ENCODE measurements around the gene ATP5F1B.

Gene ATP5F1B
- 220 to 316 (median 266) reads per million in 3 donors for total RNA-seq

DNA sequence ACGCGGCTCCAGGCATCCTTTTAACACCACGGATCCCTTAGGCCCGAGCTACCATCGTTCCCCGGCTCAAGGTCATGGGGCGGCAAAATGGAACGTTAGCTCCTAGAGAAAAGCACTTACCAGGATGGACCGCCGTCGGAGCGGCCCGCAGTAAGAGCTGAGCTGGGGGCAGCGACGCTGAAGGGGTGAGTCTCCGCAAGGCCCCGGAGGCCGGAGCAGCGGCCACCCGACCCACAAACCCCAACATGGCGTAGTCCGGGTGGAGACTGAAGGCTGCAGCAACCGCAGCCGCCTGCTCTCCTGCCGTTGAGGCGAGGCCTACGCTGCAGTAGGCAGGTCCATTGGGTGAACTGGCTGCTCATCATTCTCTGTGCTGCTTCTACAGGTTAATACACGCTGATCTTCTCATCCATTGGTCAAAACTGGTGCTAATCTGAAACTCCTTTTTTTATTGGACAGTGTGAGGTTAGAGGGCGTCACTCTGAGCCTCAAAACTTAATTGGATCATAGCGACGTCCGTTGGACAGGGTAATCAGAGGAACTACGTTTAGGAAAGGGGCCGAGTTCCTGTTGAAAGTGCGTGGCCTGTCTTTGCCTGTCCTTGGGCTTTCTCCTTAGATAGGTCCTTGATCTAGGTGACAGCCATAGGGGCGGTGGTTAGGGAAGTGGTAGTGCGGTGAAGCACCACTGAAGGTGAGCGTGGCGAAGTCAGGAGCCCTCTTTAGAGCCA, at the start of gene ATP5F1B:
Gene ATP5F1B, minus strand, starts transcription at position 268 of the 730 bp plus-strand sequence. Its CDS starts 21 bp downstream, at position 247.
- H3K36me3 ChIP-seq (ENCODE audit: control insufficient read depth, insufficient read depth, low read length) = peaks cover 26% of the 10 kb centered on the region
- peak within 1 kb of the TSS; percentile 93 for H3K4me3 ChIP-seq (ENCODE audit: insufficient read depth, low read depth, low read length, poor library complexity, severe bottlenecking)
- peaks cover 9% of the 10 kb centered on the region for H3K4me1 ChIP-seq (ENCODE audit: control insufficient read depth, insufficient read depth, low read length, poor library complexity, severe bottlenecking)
- peak; percentile 80 to 89 (median 88) for DNase-seq
- no peaks in the 10 kb centered on the region for H3K9me3 ChIP-seq (ENCODE audit: control insufficient read depth, low read length)
- H3K27me3 ChIP-seq (replicated peaks; ENCODE audit: control insufficient read depth, insufficient read depth, low read length, poor library complexity, severe bottlenecking) = no peaks in the 10 kb centered on the region
- H3K27ac ChIP-seq (ENCODE audit: insufficient read depth, low read length, poor library complexity, severe bottlenecking) = peak within 1 kb of the TSS; percentile 86

DNA sequence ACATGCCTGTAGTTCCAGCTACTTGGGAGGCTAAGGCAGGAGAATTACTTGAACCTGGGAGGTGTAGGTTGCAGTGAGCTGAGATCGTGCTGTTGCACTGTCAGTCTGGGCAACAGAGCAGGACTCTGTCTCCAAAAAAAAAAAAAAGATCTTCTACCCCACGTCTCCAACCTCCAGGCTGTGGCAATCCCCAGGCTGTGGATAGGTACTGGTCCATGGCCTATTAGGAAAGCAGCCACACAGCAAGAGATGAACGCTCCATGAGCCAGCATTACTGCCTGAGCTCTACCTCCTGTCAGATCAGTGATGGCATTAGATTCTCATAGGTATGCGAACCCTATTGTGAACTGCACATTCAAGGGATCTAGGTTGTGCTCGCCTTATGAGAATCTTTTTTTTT, 48.4 kb upstream of the ATP5F1B start:
- no peak overlapping the region for H3K4me3 ChIP-seq (ENCODE audit: insufficient read depth, low read depth, low read length, poor library complexity, severe bottlenecking)
- no peak overlapping the region for H3K27ac ChIP-seq (ENCODE audit: insufficient read depth, low read length, poor library complexity, severe bottlenecking)
- no peak for DNase-seq
- no peaks in the 10 kb centered on the region for H3K36me3 ChIP-seq (ENCODE audit: control insufficient read depth, insufficient read depth, low read length)
- no peaks in the 10 kb centered on the region for H3K27me3 ChIP-seq (replicated peaks; ENCODE audit: control insufficient read depth, insufficient read depth, low read length, poor library complexity, severe bottlenecking)
- peaks cover 2% of the 10 kb centered on the region for H3K4me1 ChIP-seq (ENCODE audit: control insufficient read depth, insufficient read depth, low read length, poor library complexity, severe bottlenecking)
- no peaks in the 10 kb centered on the region for H3K9me3 ChIP-seq (ENCODE audit: control insufficient read depth, low read length)

DNA sequence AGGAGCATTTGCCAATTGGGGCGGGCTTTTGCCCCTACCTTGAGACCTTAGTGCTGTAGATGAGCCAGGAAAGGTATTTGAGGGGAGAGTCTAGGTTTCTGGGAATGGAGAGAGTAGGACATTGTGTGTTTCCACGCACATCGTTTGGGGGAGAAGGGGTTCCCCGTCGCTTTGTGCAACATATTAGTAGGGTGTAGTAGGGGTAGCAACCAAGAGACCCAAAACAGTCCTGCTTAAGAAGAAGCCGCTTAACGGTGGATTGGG, 43.0 kb upstream of the ATP5F1B start:
- Histone ChIP-seq H3K27me3 (replicated peaks; ENCODE audit: control insufficient read depth, insufficient read depth, low read length, poor library complexity, severe bottlenecking) (no peaks in the 10 kb centered on the region), H3K9me3 (ENCODE audit: control insufficient read depth, low read length) (no peaks in the 10 kb centered on the region), H3K27ac (ENCODE audit: insufficient read depth, low read length, poor library complexity, severe bottlenecking) (peak overlapping the region; percentile 99), H3K4me1 (ENCODE audit: control insufficient read depth, insufficient read depth, low read length, poor library complexity, severe bottlenecking) (peaks cover 21% of the 10 kb centered on the region), H3K4me3 (ENCODE audit: insufficient read depth, low read depth, low read length, poor library complexity, severe bottlenecking) (peak overlapping the region; percentile 89), H3K36me3 (ENCODE audit: control insufficient read depth, insufficient read depth, low read length) (no peaks in the 10 kb centered on the region)
- no peak for DNase-seq

DNA sequence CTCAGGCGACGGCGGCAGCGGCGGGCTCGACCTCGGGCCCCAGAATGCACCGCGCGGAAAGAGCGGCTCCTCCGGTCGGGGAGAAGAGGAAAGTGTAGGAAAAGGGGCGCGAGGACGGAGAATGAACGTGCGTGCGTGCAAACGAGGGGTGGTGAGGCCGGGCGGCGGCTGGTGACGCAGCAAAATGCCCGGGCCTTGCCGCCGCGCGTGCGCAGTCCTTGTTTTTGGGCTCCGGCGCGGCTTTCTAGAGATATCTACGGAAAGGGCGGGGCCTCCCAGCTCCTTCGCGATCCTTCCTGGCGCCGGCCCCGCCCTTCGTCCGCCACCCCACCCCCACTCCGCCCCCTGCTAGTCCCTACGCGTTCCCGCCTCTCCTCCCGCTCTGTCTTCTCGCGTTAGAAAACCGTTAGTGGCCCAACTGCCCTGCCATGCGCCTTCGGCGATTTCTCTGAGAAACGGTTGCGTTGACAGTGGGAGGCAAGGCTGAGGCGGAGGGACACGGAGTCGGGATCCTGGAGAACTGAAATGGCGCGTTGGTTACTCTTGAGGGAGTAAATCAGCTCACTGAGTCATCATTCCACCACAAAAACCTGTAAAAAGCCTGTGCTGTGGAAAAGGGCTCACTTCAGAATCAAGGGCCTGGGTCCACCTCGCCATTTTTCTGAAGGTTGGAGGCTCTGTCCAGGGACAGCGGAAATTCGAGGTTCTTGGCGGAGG, 42.5 kb upstream of the ATP5F1B start, which contains the start of gene PTGES3:
Gene PTGES3, minus strand, starts transcription at position 156 of the 717 bp plus-strand sequence. CDS start 285 bp downstream, outside the sequence.
- DNase-seq = peak; percentile 95 to 96 (median 95)
- Histone ChIP-seq H3K4me3 (ENCODE audit: insufficient read depth, low read depth, low read length, poor library complexity, severe bottlenecking) (peak within 1 kb of the TSS; percentile 89), H3K27me3 (replicated peaks; ENCODE audit: control insufficient read depth, insufficient read depth, low read length, poor library complexity, severe bottlenecking) (no peaks in the 10 kb centered on the region), H3K9me3 (ENCODE audit: control insufficient read depth, low read length) (no peaks in the 10 kb centered on the region), H3K36me3 (ENCODE audit: control insufficient read depth, insufficient read depth, low read length) (no peaks in the 10 kb centered on the region), H3K27ac (ENCODE audit: insufficient read depth, low read length, poor library complexity, severe bottlenecking) (peak within 1 kb of the TSS; percentile 99), H3K4me1 (ENCODE audit: control insufficient read depth, insufficient read depth, low read length, poor library complexity, severe bottlenecking) (peaks cover 21% of the 10 kb centered on the region)

DNA sequence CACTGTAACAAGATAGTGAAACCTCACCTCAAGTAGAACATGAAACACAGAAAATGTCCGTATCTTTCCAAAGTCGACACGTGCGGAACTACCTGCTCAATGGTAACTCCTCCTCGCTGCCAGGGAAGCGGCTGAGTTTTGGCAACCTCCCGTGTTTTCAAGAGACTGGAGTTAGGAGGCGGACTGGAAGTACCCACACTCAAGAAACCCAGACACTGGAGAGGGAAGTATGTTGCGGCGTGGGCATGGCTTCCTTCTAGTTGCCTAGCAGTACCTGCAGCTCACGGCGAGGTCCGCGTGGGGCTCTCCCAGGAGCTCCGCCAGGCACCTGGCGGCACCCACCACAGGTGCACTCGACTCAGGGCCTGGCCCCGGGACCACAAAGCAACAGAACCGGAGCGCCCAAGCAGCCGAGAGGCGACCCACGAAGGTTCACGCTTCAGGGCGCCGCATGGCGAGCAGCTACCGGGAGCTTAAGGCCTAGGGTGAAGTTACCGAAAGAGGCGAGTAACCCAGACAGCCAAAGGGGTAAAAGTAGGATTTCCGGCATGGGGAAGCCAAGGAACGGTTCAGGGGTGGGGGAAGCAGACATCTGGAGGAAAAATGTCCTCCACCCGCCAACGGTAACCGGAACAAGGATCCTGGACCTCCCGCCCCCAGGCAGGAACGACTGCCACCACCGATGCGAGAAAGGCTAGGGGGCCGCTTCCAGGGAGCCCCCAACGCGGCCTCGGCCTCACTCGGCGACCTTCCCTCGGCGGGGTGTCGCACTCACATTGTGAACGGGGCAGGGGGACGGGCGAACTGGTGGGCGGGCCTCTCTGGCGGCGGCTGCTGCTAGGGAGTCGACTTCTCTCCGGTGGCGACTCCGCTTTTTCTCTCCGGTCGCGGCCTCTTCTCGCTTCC, 41.7 kb upstream of the ATP5F1B start:
- Histone ChIP-seq H3K9me3 (ENCODE audit: control insufficient read depth, low read length) (no peaks in the 10 kb centered on the region), H3K27ac (ENCODE audit: insufficient read depth, low read length, poor library complexity, severe bottlenecking) (peak overlapping the region; percentile 99), H3K27me3 (replicated peaks; ENCODE audit: control insufficient read depth, insufficient read depth, low read length, poor library complexity, severe bottlenecking) (no peaks in the 10 kb centered on the region), H3K4me3 (ENCODE audit: insufficient read depth, low read depth, low read length, poor library complexity, severe bottlenecking) (peak overlapping the region; percentile 89), H3K4me1 (ENCODE audit: control insufficient read depth, insufficient read depth, low read length, poor library complexity, severe bottlenecking) (peaks cover 28% of the 10 kb centered on the region), H3K36me3 (ENCODE audit: control insufficient read depth, insufficient read depth, low read length) (no peaks in the 10 kb centered on the region)
- peak; percentile 50 to 55 (median 50) for DNase-seq

DNA sequence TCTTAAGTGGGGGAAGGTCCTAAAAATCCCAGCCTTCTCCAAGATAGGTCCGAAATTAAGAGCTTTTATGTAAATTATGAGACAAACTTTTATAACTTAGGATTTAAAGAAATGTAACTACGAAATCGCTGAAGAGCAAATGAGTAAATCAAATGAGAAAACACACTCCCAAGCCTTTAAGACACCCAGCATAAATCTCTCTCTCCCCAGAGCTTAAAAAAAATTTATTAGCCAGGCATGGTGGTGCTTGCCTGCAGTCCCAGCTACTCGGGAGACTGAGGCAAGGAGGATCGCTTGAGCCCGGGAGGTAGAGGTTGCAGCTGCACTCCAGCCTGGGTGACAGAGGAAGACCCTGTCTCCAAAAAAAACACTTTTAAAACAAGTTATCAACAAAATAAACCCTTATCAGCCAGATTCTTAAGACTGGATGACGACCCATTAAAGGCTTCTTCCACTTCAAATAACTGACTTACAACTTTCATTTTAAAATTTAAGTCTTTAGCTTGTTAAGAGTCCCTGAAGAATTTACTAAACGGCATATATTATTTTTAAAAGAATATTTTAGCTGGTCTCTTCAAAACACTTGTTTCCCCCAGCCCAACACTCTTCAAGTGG, 39.1 kb upstream of the ATP5F1B start:
- peak overlapping the region; percentile 31 for H3K4me3 ChIP-seq (ENCODE audit: insufficient read depth, low read depth, low read length, poor library complexity, severe bottlenecking)
- H3K4me1 ChIP-seq (ENCODE audit: control insufficient read depth, insufficient read depth, low read length, poor library complexity, severe bottlenecking) = peaks cover 39% of the 10 kb centered on the region
- peak overlapping the region; percentile 99 for H3K27ac ChIP-seq (ENCODE audit: insufficient read depth, low read length, poor library complexity, severe bottlenecking)
- no peak for DNase-seq
- no peaks in the 10 kb centered on the region for H3K9me3 ChIP-seq (ENCODE audit: control insufficient read depth, low read length)
- H3K36me3 ChIP-seq (ENCODE audit: control insufficient read depth, insufficient read depth, low read length) = no peaks in the 10 kb centered on the region
- H3K27me3 ChIP-seq (replicated peaks; ENCODE audit: control insufficient read depth, insufficient read depth, low read length, poor library complexity, severe bottlenecking) = no peaks in the 10 kb centered on the region

DNA sequence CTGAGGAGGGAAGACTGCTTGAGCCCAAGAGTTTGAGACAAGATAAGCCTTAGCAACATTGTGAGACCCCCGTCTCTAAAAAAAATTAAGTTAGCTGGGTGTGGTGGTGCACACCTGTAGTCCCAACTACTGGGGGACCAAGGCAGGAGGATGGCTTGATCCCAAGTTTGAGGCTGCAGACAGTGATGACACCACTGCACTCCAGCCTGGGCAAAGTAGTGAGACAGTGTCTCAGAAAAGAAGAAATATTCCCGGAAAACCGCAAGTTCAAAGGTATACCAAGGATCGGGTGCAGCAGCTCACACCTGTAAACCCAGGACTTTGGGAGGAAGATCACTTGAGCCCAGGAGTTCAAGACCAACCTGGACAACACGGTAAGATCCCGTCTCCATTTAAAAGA, 36.5 kb upstream of the ATP5F1B start:
- no peak for DNase-seq
- H3K4me1 ChIP-seq (ENCODE audit: control insufficient read depth, insufficient read depth, low read length, poor library complexity, severe bottlenecking) = peaks cover 44% of the 10 kb centered on the region
- peak overlapping the region; percentile 28 for H3K27ac ChIP-seq (ENCODE audit: insufficient read depth, low read length, poor library complexity, severe bottlenecking)
- H3K9me3 ChIP-seq (ENCODE audit: control insufficient read depth, low read length) = no peaks in the 10 kb centered on the region
- no peaks in the 10 kb centered on the region for H3K36me3 ChIP-seq (ENCODE audit: control insufficient read depth, insufficient read depth, low read length)
- no peak overlapping the region for H3K4me3 ChIP-seq (ENCODE audit: insufficient read depth, low read depth, low read length, poor library complexity, severe bottlenecking)
- H3K27me3 ChIP-seq (replicated peaks; ENCODE audit: control insufficient read depth, insufficient read depth, low read length, poor library complexity, severe bottlenecking) = no peaks in the 10 kb centered on the region

DNA sequence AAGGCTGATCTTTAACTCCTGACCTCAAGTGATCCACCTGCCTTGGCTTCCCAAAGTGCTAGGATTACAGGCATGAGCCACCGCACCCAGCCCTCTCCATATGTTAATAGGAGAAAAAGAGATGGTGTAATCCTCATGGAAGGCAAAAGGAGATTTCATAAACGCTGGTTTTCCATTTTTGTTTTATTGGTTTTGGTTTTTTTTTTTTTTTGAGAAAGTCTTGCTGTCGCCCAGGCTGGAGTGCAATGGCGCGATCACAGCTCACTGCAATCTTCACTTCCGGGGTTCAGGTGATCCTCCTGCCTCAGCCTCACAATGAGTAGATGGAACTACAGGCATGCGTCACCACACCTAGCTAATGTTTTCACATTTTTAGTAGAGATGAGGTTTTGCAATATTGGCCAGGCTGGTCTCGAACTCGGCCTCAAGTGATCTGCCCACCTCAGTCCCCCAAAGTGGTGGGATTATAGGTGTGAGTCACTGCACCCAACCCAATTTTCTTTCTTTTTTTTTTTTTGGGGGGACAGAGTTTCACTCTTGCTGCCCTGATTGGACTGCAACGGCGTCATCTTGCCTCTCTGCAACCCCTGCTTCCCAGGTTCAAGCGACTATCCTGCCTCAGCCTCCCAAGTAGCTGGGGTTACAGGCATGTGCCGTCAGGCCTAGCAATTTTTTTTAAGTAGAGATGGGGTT, 34.2 kb upstream of the ATP5F1B start:
- Histone ChIP-seq H3K36me3 (ENCODE audit: control insufficient read depth, insufficient read depth, low read length) (no peaks in the 10 kb centered on the region), H3K9me3 (ENCODE audit: control insufficient read depth, low read length) (no peaks in the 10 kb centered on the region), H3K27me3 (replicated peaks; ENCODE audit: control insufficient read depth, insufficient read depth, low read length, poor library complexity, severe bottlenecking) (no peaks in the 10 kb centered on the region), H3K4me3 (ENCODE audit: insufficient read depth, low read depth, low read length, poor library complexity, severe bottlenecking) (no peak overlapping the region), H3K27ac (ENCODE audit: insufficient read depth, low read length, poor library complexity, severe bottlenecking) (no peak overlapping the region), H3K4me1 (ENCODE audit: control insufficient read depth, insufficient read depth, low read length, poor library complexity, severe bottlenecking) (peaks cover 36% of the 10 kb centered on the region)
- DNase-seq = no peak

DNA sequence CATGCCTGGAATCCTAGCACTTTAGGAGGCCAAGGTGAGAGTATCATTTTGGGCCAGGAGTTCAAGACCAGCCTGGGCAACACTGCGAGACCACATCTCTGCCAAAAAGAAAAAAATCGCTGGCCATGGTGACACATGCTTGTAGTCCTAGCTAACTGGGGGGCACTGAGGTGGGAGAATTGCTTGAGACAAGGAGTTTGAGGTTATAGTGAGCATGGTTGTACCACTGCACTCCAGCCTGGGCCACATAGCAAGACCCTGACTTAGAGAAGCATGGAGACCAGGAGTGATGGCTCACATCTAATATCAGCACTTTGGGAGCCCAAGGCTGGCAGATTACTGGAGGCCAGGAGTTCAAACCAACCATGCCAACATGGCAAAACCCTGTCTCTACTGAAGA, 33.1 kb upstream of the ATP5F1B start:
- Histone ChIP-seq H3K4me3 (ENCODE audit: insufficient read depth, low read depth, low read length, poor library complexity, severe bottlenecking) (no peak overlapping the region), H3K9me3 (ENCODE audit: control insufficient read depth, low read length) (no peaks in the 10 kb centered on the region), H3K27me3 (replicated peaks; ENCODE audit: control insufficient read depth, insufficient read depth, low read length, poor library complexity, severe bottlenecking) (no peaks in the 10 kb centered on the region), H3K27ac (ENCODE audit: insufficient read depth, low read length, poor library complexity, severe bottlenecking) (peak overlapping the region; percentile 25), H3K4me1 (ENCODE audit: control insufficient read depth, insufficient read depth, low read length, poor library complexity, severe bottlenecking) (peaks cover 36% of the 10 kb centered on the region), H3K36me3 (ENCODE audit: control insufficient read depth, insufficient read depth, low read length) (no peaks in the 10 kb centered on the region)
- DNase-seq = no peak
